ENCODE measurements around the gene FAM149B1.

DNA sequence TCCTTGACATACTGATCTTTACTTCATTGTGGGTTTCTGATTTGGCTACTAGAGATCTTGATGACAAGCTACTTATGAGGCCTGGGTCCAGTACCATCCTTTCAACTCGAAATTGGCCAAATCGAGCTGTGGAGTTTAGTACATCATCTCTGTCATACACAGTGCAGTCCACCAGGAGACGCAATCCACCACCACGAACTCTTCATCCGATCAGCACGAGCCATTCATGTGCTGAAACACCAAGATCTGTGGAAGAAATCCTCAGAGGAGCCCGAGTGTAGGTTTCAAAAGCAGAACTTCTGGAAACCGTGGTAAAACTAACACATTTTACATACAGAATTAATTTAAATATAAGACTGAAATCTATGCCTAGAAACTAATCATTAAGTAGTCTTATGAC lies 65.0 kb downstream of the FAM149B1 start:
- TF ChIP-seq, protein P1, sequence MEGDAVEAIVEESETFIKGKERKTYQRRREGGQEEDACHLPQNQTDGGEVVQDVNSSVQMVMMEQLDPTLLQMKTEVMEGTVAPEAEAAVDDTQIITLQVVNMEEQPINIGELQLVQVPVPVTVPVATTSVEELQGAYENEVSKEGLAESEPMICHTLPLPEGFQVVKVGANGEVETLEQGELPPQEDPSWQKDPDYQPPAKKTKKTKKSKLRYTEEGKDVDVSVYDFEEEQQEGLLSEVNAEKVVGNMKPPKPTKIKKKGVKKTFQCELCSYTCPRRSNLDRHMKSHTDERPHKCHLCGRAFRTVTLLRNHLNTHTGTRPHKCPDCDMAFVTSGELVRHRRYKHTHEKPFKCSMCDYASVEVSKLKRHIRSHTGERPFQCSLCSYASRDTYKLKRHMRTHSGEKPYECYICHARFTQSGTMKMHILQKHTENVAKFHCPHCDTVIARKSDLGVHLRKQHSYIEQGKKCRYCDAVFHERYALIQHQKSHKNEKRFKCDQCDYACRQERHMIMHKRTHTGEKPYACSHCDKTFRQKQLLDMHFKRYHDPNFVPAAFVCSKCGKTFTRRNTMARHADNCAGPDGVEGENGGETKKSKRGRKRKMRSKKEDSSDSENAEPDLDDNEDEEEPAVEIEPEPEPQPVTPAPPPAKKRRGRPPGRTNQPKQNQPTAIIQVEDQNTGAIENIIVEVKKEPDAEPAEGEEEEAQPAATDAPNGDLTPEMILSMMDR (conservative IDR thresholded peaks at IDR 0.05) = peak; percentile 31; the same call in 1 of the 2 replicates
- no peak for TF ChIP-seq ZFX (IDR thresholded peaks at IDR 0.05)
